GM18505 (cell line): ENCODE measurements around the gene RHBDD1.
A peak's percentile ranks its signal among the peaks of the same experiment; 100 is the strongest.

Experiments used
- ATAC-seq: cut with Tn5 transposase; IDR thresholded peaks from one replicate; pipeline ENCODE4 v1.9.1; 2021; ENCODE audit not compliant: unreplicated experiment
- POLR2A ChIP-seq: IDR thresholded peaks from 4 replicates; pipeline ENCODE4 v1.6.1; 2011; ENCODE audit warnings: borderline replicate concordance; ENCODE audit not compliant: insufficient read depth, insufficient read length; ENCODE audit errors: extremely low read depth

The RHBDD1 gene, protein sequence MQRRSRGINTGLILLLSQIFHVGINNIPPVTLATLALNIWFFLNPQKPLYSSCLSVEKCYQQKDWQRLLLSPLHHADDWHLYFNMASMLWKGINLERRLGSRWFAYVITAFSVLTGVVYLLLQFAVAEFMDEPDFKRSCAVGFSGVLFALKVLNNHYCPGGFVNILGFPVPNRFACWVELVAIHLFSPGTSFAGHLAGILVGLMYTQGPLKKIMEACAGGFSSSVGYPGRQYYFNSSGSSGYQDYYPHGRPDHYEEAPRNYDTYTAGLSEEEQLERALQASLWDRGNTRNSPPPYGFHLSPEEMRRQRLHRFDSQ

DNA sequence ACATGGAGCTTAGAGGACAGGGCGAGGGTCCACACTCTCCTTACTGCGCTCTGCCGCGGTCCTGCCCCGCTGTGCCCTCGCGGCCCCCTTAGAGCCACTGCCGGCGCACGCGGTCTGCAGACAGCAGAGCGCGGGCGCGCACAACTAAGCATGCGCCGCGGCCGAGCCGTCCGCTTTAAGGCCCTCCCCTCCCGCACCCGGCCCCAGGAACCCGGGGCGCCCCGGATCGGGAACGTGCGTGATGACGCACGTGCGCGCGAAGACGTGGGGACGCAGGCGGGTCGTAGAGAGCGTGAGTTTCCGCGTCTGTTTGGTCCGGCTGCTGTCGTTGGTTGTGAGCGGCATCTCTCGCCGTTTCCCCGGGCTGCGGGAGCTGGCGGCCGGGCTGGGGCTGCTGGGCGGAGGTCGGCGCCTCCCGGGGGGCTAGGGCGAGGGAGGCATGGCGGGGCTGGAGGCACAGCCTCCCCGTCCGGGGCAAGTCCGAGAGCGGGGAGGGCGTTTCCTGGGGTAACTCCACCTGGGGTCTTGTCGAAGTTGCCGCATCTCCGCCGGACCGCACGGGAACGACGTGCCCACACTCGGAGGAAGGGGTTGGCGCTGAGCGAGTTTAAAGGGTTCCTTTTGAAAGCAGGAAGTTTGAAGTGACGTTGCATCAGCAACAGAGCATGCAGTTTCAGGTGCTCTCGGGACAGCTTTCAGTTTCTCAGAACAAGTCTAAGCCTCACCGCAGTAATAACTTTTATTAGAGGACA, at the start of gene RHBDD1:
Gene RHBDD1, plus strand, starts transcription at position 259 of the 752 bp plus-strand sequence. CDS start 28,640 bp downstream, outside the sequence.
- peak; percentile 94 for TF ChIP-seq POLR2A
- peak; percentile 86 for ATAC-seq

DNA sequence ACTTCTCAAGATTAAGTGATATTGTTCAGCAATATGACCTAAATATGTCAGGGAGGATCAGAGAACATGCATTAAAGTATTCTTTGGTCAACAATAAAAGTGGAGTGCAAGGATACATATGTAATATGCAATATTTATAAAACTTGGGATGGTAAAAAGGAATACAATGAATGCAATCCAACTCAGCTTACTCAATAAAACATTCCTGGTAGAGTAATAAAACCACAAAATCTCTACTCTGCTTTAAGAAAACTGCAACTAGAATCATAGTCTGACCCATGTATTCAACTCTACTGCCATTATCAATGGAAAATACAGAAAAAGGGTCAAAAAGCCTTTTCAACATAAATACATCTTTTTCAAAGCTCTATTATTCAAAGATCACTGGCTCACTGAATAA, 47.8 kb upstream of the RHBDD1 start:
- ATAC-seq = no peak
- TF ChIP-seq POLR2A = no peak

DNA sequence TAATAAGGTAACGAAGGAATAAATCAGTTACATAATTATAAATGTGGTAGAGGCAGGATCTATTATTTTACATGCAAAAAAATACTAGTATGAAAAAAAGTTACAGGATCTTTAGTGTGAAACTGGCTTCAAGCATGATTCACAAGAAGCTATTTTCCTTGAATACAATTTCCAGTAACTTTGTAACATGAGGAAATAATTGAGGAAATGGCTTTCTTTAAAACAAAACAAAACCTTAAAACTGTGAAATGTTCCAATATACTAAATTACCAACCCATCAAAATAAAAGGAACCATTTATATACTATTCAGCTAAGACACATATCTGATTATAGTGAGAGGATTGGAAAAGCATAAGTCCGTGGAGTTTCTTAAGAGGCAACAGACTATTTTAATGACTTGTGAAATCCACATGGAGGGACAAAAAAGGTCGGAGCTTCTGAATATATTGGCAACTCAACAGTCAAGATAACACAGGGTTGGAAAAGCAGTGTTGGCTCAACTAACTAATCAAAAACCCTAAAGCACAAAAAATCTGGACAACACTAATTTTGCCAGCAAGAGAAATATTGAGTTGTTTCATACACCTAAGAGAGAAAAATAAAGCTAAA, 46.9 kb upstream of the RHBDD1 start:
- no peak for TF ChIP-seq POLR2A
- ATAC-seq = no peak

DNA sequence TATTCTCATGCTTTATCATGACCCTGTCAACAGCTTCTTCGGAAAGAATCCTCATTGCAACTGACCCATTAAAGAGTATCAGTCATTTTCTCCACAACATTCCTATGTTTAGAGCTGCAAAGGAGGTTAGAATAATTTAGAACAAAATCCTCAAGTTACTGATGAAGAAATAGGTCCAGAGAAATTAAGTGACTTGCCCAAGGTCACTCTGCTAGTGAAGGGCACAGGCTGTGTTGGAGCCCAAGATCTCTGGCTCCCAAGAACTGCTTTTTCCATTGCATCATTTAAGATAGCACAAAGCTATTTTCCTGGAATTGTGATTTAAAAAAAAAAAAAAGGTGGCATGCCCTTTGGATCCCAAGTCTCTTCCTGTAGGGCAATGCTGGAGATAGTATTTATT, 45.8 kb upstream of the RHBDD1 start:
- no peak for TF ChIP-seq POLR2A
- ATAC-seq = no peak

DNA sequence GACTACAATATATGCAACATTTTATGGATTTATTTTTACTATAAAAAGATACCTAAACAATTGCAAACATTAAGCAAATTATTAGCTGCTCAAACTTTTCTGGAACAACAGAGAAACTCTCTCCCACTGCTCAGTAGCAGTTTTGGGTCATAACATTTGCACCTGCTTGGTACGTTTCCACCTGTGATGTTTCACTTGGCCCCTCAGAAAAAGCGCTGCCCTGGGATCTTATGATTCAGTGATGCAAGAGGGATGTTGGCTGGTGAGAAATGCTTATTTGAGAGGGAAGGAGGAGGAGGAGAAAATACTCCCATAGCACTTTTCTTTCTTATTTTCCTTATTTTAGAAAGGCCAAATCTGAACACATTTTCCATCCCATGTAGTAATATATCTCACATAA, 45.4 kb upstream of the RHBDD1 start:
- no peak for ATAC-seq
- TF ChIP-seq POLR2A = no peak

DNA sequence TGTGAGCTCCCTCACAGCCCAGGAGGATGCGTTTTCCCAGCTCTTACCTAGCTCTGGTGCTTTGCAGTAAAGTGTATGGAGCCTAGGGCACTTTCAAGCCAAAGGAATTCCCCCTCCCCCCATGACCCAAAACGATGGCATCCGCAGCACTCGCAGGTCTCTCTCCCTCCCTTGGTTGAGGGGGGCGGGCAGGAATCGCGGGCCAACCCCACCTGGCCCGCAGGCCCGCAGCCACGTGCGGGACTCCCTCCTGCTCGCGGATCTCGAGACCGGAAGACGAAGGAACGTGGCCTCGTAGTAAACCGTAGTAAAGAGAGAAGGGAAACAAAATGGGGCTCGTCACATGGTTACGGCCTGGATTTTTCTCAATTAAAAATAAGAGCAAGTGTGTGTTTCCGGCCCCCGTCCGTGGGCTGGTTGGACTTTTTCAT, 44.8 kb upstream of the RHBDD1 start:
- TF ChIP-seq POLR2A = no peak
- peak; percentile 57 for ATAC-seq

DNA sequence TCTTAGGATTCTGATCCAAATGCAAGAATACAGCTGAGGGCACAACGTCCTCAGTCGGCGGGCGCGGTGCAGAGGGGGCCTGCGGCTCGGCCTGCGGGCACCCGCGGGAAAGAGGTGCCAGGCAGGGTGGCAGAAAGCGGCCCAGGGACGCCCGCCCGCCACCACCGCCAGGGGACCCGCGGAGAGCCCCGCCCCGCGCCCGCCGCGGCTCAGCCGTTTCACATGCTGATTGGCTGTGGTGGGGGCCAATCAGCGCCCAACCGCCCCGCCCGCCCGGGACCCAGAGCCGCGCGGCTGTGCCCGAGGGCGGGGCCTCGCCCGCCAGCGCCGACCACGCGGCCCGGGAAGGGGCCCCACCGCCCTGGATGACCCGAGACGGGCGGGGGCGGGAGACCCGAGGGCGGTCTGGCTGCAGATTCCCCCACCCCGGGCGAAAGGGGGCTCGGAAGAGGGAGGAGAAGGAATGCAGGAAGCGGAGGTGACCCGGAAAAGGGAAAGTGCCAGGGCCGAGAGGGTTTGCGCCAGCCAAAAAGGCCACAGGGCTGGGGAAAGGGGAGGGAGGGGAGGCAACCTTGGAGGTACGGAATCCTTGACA, 44.3 kb upstream of the RHBDD1 start:
- peak; percentile 57 for TF ChIP-seq POLR2A
- ATAC-seq = peak; percentile 99

DNA sequence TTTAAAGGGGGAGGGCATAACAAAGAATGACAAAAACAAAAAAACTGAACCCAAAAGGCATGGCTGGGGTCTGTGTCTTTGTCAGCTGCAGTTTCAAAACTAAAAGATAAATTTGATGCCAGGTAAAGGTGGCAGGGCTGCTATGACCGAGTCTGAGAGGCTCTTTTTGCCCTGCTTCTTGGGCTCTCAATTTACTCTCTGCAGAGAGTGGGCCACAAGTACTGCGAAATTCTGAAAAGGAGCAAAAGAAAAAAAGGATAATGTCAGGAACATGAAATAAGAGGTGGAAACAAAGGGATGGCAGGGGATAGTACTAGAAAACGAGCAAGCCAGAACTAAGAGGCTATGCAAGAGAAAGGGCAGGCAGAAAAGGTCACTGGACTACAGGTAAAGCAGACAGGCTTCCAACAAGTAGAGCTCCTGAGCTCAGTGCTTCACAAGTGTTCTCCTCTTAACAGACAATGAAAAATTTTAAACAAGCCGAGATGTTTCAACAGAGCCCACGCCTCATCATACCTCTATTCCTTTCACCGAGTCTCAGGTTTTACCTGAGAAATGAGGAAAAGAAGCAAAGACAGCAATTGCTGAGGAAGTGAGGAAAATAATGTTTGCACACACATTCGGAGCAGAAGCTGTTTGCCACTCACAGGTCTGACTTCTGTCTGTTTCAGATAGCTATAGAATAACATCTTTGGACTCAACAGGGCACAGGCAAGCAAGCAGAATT, 43.5 kb upstream of the RHBDD1 start:
- TF ChIP-seq POLR2A = no peak
- ATAC-seq = no peak

DNA sequence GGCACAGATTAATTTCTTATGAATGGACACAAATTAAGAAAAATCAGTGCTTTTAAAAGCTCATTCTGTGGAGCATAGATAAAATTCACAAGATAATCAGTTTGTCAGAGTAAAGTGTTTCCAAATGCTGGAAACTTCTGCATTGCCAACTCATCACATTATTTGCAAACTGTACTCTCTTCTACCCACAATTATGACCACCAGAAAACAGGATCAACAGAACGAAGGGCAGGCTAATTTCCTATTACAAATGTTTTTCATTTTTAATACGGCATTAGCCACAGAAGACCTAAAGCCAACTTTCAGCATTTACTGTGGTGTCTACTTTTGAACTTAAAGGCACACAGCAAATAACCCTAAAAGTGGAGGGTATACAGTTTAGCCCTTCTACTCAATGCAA, 42.2 kb upstream of the RHBDD1 start:
- TF ChIP-seq POLR2A = no peak
- no peak for ATAC-seq

DNA sequence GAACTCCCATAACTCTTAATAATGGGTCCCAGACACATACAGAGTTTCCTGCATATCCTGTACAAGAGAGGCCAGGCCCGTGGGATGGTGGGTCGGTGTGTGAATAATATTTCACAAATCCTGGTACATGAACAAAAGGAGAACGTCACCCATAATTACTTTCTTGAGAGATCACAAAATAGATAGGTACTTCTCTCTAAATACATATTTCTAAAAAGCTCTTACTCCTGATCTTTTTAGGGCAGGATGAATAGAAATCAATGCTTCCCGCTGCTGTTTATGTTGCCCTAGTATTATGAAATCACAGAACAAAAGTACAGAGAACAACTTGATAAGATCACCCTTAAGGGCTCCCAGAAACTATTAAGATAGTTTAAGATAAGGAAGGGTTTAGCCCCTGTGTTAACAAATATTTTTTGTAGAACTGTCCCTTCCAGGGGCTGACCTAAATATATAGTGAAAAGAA, 41.6 kb upstream of the RHBDD1 start:
- no peak for TF ChIP-seq POLR2A
- no peak for ATAC-seq

DNA sequence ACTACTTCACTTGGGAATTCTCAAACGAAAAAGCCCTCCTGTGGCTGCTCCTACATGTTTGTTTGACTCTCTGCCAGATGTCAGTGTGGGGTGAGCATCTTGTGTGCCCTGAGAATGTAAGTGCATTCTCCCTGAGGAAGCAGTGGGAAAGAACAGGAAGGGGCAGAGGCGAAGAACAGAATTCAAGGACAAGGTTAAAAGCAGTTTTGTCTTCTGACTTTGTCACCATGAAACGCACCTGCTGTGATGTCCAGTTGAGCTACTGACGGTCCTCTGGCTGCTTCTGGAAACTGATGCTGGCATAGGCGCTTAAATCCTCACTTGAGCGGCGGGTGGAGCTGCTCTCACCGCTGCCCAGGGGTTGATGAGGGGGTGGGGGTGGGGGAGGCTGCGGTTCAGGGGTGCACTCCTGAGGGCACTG, 41.1 kb upstream of the RHBDD1 start:
- TF ChIP-seq POLR2A = no peak
- no peak for ATAC-seq

DNA sequence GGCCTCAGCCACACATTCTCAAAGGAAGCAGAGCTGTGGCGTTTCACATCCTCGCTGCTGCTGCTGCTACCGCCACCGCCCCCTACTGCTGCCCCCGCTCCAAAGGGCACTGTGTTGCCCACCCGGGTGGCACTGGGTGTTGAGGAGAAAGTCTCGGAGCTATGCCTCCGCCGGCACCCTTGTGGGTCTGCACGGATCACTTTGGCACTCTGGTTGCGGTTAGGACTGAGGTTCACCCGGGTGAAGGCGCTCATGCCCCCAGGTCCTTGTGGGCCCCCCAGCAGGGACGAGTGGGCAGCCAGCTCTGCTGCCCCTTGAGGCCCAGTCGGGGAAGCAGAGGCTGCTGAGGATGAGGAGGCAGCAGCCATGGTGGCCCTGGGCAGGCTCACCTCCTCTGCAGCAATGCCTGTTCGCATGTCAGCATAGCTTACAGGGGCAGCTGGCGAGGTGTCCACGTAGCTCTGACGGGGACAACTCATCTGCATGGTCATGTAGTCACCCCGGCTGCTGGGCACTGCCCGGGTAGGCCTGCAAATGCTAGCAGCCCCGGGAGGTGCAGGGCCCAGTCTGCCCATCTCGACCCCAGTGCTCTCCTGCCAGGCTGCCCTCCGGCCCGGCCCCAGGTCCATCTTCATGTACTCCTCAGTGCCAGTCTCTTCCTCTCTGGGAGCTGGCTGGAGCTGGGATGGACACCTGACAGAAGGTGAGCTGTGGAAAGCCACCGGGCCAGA, 40.4 kb upstream of the RHBDD1 start:
- ATAC-seq = no peak
- no peak for TF ChIP-seq POLR2A
